OCI-LY3 (cell line): ENCODE results near the gene MSI2.

Experiments used
- H2AFZ ChIP-seq: fragments of 200-600, 300-600 bp; shearing (Covaris generic); 2 replicates; pipeline ENCODE4 v1.6.0; 2014; ENCODE audit warnings: antibody characterized with exemption, low read depth, low read length
- H3K27ac ChIP-seq: fragments of 200-600, 300-600 bp; sonication (generic); 2 replicates; pipeline ENCODE4 v1.5.1; 2014; ENCODE audit warnings: mild to moderate bottlenecking, low read length, moderate library complexity, mixed read lengths
- H3K27me3 ChIP-seq: fragments of 200-600, 300-600 bp; sonication (generic); 2 replicates; pipeline ENCODE4 v1.6.1; 2014; ENCODE audit warnings: low read depth, low read length, mixed read lengths
- H3K36me3 ChIP-seq: fragments of 200-600, 300-600 bp; sonication (generic); replicated peaks from 2 replicates; pipeline ENCODE3; 2014; ENCODE audit warnings: low read depth, low read length, mixed read lengths
- H3K4me1 ChIP-seq: fragments of 300-600, 200-600 bp; sonication (generic); 2 replicates; pipeline ENCODE4 v1.6.1; 2014; ENCODE audit warnings: low read length, mixed read lengths
- H3K4me2 ChIP-seq: fragments of 200-600, 300-600 bp; sonication (generic); 2 replicates; pipeline ENCODE4 v1.6.1; 2014; ENCODE audit warnings: low read length, mixed read lengths
- H3K4me3 ChIP-seq: fragments of 300-600, 200-600 bp; sonication (generic); 2 replicates; pipeline ENCODE4 v1.5.1; 2014; ENCODE audit warnings: antibody characterized with exemption, mild to moderate bottlenecking, low read length, moderate library complexity
- H3K79me2 ChIP-seq: fragments of 300-600, 200-600 bp; shearing (Covaris generic); 2 replicates; pipeline ENCODE4 v1.6.1; 2014; ENCODE audit warnings: mild to moderate bottlenecking, low read length, mixed read lengths
- H3K9ac ChIP-seq: fragments of 300-600, 200-600 bp; shearing (Covaris generic); 2 replicates; pipeline ENCODE4 v1.6.0; 2014; ENCODE audit warnings: mild to moderate bottlenecking, low read length, moderate library complexity
- H3K9me3 ChIP-seq: fragments of 200-600, 300-600 bp; shearing (Covaris generic); 2 replicates; pipeline ENCODE4 v1.6.1; 2014; ENCODE audit warnings: low read length, mixed read lengths; ENCODE audit not compliant: insufficient read depth
- H4K20me1 ChIP-seq: fragments of 200-600, 300-600 bp; sonication (generic); 2 replicates; pipeline ENCODE4 v1.6.1; 2016; ENCODE audit warnings: low read length, mixed read lengths; ENCODE audit not compliant: insufficient read depth
- EZH2phosphoT487 ChIP-seq: fragments of 200-600 bp; shearing (Covaris generic); IDR thresholded peaks from 2 replicates; pipeline ENCODE4 v1.6.1; 2018; ENCODE audit warnings: antibody characterized with exemption, mixed run types, low read depth
- TF ChIP-seq, protein P1 (sequence below): fragments of 200-600, 300-600 bp; sonication (generic); IDR thresholded peaks from 2 replicates; pipeline ENCODE4 v1.5.1; 2014; ENCODE audit warnings: antibody characterized with exemption, low read length, low read depth

Gene MSI2

DNA sequence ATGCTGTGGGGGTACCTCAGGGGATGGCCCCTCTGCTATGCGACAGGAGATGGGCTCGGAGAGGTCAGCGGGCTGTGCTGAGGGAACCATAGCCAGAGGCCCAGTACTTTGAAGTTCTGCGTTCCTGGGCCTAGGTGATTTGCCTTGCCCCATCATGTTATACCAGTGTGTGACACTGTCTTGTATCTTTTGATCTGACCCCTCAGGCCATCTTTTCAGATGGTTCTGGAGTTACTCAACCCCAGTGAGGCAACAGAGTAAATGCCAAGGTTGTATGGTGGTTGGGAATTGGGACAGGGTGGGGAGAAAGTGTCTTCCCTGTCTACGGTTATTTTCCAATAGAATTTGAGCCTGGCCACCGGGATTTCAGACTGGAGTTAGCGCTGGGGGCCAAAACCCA lies 8.5 kb downstream of the MSI2 start:
- Histone ChIP-seq H3K27ac (no peak overlapping the region), H3K79me2 (peaks cover 32% of the 10 kb centered on the region), H3K36me3 (peaks cover 75% of the 10 kb centered on the region), H3K4me3 (no peak overlapping the region), H3K9ac (no peak overlapping the region), H3K9me3 (no peaks in the 10 kb centered on the region), H3K27me3 (no peaks in the 10 kb centered on the region), H2AFZ (no peak overlapping the region), H4K20me1 (peaks cover 24% of the 10 kb centered on the region), H3K4me1 (peaks cover 7% of the 10 kb centered on the region; the same call in 1 of the 2 replicates), H3K4me2 (no peak overlapping the region)
- TF ChIP-seq, protein P1, sequence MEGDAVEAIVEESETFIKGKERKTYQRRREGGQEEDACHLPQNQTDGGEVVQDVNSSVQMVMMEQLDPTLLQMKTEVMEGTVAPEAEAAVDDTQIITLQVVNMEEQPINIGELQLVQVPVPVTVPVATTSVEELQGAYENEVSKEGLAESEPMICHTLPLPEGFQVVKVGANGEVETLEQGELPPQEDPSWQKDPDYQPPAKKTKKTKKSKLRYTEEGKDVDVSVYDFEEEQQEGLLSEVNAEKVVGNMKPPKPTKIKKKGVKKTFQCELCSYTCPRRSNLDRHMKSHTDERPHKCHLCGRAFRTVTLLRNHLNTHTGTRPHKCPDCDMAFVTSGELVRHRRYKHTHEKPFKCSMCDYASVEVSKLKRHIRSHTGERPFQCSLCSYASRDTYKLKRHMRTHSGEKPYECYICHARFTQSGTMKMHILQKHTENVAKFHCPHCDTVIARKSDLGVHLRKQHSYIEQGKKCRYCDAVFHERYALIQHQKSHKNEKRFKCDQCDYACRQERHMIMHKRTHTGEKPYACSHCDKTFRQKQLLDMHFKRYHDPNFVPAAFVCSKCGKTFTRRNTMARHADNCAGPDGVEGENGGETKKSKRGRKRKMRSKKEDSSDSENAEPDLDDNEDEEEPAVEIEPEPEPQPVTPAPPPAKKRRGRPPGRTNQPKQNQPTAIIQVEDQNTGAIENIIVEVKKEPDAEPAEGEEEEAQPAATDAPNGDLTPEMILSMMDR = no peak
- no peak for TF ChIP-seq EZH2phosphoT487

DNA sequence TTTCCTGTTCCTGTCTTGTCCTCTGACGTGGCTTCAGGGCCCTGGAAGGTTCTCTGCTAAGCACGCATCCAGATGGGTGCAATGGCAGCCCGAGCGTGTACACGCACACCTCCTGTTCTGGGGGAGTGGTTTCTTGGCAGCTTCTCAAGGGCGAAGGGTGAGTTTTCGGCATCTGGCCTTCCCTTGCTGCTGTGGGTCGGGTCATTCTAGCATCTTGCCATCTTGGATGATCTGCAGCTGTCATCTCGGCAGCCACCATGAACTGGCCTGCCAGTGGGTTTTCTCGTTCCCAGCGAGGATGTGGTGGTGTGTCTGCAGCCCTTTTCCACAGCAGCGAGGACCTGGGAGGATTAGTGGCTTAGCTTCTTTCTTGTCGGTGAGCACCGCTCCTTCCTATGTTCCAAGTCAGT lies 10.6 kb downstream of the MSI2 start:
- Histone ChIP-seq H3K27ac (no peak overlapping the region), H3K27me3 (no peaks in the 10 kb centered on the region), H3K9ac (no peak overlapping the region), H3K4me2 (no peak overlapping the region), H3K36me3 (peaks cover 68% of the 10 kb centered on the region), H3K9me3 (no peaks in the 10 kb centered on the region), H3K4me3 (no peak overlapping the region), H3K79me2 (peaks cover 33% of the 10 kb centered on the region), H4K20me1 (peaks cover 37% of the 10 kb centered on the region), H3K4me1 (no peaks in the 10 kb centered on the region), H2AFZ (no peak overlapping the region)
- TF ChIP-seq, protein P1 = no peak
- no peak for TF ChIP-seq EZH2phosphoT487

DNA sequence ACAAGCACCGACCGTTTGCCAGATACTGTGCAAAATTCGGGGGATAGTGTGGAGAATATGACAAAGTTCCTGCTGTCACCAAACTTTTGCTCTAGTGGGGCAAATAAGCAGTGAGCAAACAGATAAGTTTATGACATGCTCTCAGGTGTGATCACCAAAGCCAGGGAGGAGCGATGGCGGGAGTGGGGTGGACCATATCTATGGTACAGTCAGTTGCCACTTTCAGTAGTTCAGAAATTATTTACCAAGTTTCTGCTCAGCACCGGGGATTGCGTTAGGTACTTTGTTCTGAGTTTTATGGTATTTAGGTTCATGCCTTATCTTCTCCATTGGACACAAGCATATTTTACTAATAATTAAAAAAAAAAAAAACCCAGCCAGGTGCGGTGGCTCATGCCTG lies 11.9 kb downstream of the MSI2 start:
- peaks cover 37% of the 10 kb centered on the region for H4K20me1 ChIP-seq
- no peaks in the 10 kb centered on the region for H3K4me1 ChIP-seq
- peaks cover 33% of the 10 kb centered on the region for H3K79me2 ChIP-seq
- TF ChIP-seq, protein P1 = no peak
- no peak for TF ChIP-seq EZH2phosphoT487
- H3K9ac ChIP-seq = no peak overlapping the region
- H2AFZ ChIP-seq = no peak overlapping the region
- no peaks in the 10 kb centered on the region for H3K9me3 ChIP-seq
- H3K36me3 ChIP-seq = peaks cover 68% of the 10 kb centered on the region
- H3K27ac ChIP-seq = no peak overlapping the region
- H3K4me3 ChIP-seq = no peak overlapping the region
- H3K4me2 ChIP-seq = no peak overlapping the region
- H3K27me3 ChIP-seq = no peaks in the 10 kb centered on the region

DNA sequence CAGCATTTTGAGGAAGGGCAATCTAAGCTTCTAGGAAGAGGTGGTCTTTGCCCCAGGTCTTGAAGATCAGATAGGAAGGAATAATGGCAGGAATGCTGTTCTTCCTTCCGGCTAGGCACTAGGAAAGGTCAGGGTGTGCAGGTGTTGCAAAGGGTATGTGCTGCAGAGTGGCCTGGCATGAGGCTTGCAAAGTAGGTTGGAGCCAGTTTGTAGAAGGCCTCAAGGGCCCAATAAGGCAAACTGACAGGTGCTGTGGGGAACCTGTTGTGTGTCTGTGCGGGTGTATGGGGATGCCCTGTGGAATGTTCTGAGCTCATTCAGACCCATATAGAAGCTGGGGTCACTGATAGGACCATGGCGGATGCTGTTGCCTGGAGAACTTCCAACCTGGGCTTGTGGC lies 12.7 kb downstream of the MSI2 start:
- Histone ChIP-seq H3K79me2 (peaks cover 26% of the 10 kb centered on the region), H3K4me1 (no peaks in the 10 kb centered on the region), H3K9me3 (no peaks in the 10 kb centered on the region), H3K36me3 (peaks cover 66% of the 10 kb centered on the region), H3K27ac (no peak overlapping the region), H3K4me3 (no peak overlapping the region), H3K4me2 (no peak overlapping the region), H2AFZ (no peak overlapping the region), H3K27me3 (no peaks in the 10 kb centered on the region), H4K20me1 (peaks cover 36% of the 10 kb centered on the region), H3K9ac (no peak overlapping the region)
- TF ChIP-seq, protein P1 = no peak
- no peak for TF ChIP-seq EZH2phosphoT487
